OCI-LY3 (cell line): ENCODE measurements around the gene KBTBD3.
"Not testable (repeated sequence)": the region's sequence is repeated elsewhere in the genome, so short reads cannot be mapped to it uniquely, and the experiment has no call there.

Experiments
- H2AFZ ChIP-seq: fragments of 200-600, 300-600 bp; shearing (Covaris generic); 2 replicates; pipeline ENCODE4 v1.6.0; 2014; ENCODE audit warnings: antibody characterized with exemption, low read depth, low read length
- H3K27ac ChIP-seq: fragments of 200-600, 300-600 bp; sonication (generic); 2 replicates; pipeline ENCODE4 v1.5.1; 2014; ENCODE audit warnings: mild to moderate bottlenecking, low read length, moderate library complexity, mixed read lengths
- H3K27me3 ChIP-seq: fragments of 200-600, 300-600 bp; sonication (generic); 2 replicates; pipeline ENCODE4 v1.6.1; 2014; ENCODE audit warnings: low read depth, low read length, mixed read lengths
- H3K36me3 ChIP-seq: fragments of 200-600, 300-600 bp; sonication (generic); replicated peaks from 2 replicates; pipeline ENCODE3; 2014; ENCODE audit warnings: low read depth, low read length, mixed read lengths
- H3K4me1 ChIP-seq: fragments of 300-600, 200-600 bp; sonication (generic); 2 replicates; pipeline ENCODE4 v1.6.1; 2014; ENCODE audit warnings: low read length, mixed read lengths
- H3K4me2 ChIP-seq: fragments of 200-600, 300-600 bp; sonication (generic); 2 replicates; pipeline ENCODE4 v1.6.1; 2014; ENCODE audit warnings: low read length, mixed read lengths
- H3K4me3 ChIP-seq: fragments of 300-600, 200-600 bp; sonication (generic); 2 replicates; pipeline ENCODE4 v1.5.1; 2014; ENCODE audit warnings: antibody characterized with exemption, mild to moderate bottlenecking, low read length, moderate library complexity
- H3K79me2 ChIP-seq: fragments of 300-600, 200-600 bp; shearing (Covaris generic); 2 replicates; pipeline ENCODE4 v1.6.1; 2014; ENCODE audit warnings: mild to moderate bottlenecking, low read length, mixed read lengths
- H3K9ac ChIP-seq: fragments of 300-600, 200-600 bp; shearing (Covaris generic); 2 replicates; pipeline ENCODE4 v1.6.0; 2014; ENCODE audit warnings: mild to moderate bottlenecking, low read length, moderate library complexity
- H3K9me3 ChIP-seq: fragments of 200-600, 300-600 bp; shearing (Covaris generic); 2 replicates; pipeline ENCODE4 v1.6.1; 2014; ENCODE audit warnings: low read length, mixed read lengths; ENCODE audit not compliant: insufficient read depth
- H4K20me1 ChIP-seq: fragments of 200-600, 300-600 bp; sonication (generic); 2 replicates; pipeline ENCODE4 v1.6.1; 2016; ENCODE audit warnings: low read length, mixed read lengths; ENCODE audit not compliant: insufficient read depth
- CTCF ChIP-seq: fragments of 200-600, 300-600 bp; sonication (generic); IDR thresholded peaks from 2 replicates; pipeline ENCODE4 v1.5.1; 2014; ENCODE audit warnings: antibody characterized with exemption, low read length, low read depth
- EZH2phosphoT487 ChIP-seq: fragments of 200-600 bp; shearing (Covaris generic); IDR thresholded peaks from 2 replicates; pipeline ENCODE4 v1.6.1; 2018; ENCODE audit warnings: antibody characterized with exemption, mixed run types, low read depth

The KBTBD3 gene

GRCh38 chr11:106061249-106061784, 15.8 kb downstream of the KBTBD3 start:
- no peak overlapping the region for H3K4me2 ChIP-seq
- no peak overlapping the region for H3K4me3 ChIP-seq
- no peaks in the 10 kb centered on the region for H3K79me2 ChIP-seq
- H3K27ac ChIP-seq = no peak overlapping the region
- peaks cover 7% of the 10 kb centered on the region for H3K4me1 ChIP-seq
- H3K9ac ChIP-seq = no peak overlapping the region
- no peaks in the 10 kb centered on the region for H4K20me1 ChIP-seq
- H2AFZ ChIP-seq = no peak overlapping the region
- no peaks in the 10 kb centered on the region for H3K9me3 ChIP-seq
- no peaks in the 10 kb centered on the region for H3K36me3 ChIP-seq
- TF ChIP-seq EZH2phosphoT487 (no peak), CTCF (no peak)
- H3K27me3 ChIP-seq = no peaks in the 10 kb centered on the region

- no peaks in the 10 kb centered on the region for H3K36me3 ChIP-seq
- H3K27me3 ChIP-seq = no peaks in the 10 kb centered on the region
- H3K27ac ChIP-seq = no peak overlapping the region
- TF ChIP-seq EZH2phosphoT487 = no peak
- TF ChIP-seq CTCF = no peak
- H2AFZ ChIP-seq = no peak overlapping the region
- no peaks in the 10 kb centered on the region for H4K20me1 ChIP-seq
- no peaks in the 10 kb centered on the region for H3K79me2 ChIP-seq
- H3K4me1 ChIP-seq = peaks cover 7% of the 10 kb centered on the region
- no peak overlapping the region for H3K9ac ChIP-seq
- H3K4me2 ChIP-seq = no peak overlapping the region
- H3K9me3 ChIP-seq = no peaks in the 10 kb centered on the region
- H3K4me3 ChIP-seq = no peak overlapping the region
Measured at GRCh38 chr11:106059617-106060016, 17.5 kb downstream of the KBTBD3 start.

- H3K4me3 ChIP-seq, H3K36me3 ChIP-seq, H4K20me1 ChIP-seq, H3K9ac ChIP-seq, H3K4me2 ChIP-seq, H3K27ac ChIP-seq, H3K79me2 ChIP-seq, H3K27me3 ChIP-seq, H3K9me3 ChIP-seq, H2AFZ ChIP-seq, H3K4me1 ChIP-seq: not testable (repeated sequence)
Measured at GRCh38 chr11:106058377-106058776, 18.8 kb downstream of the KBTBD3 start.

GRCh38 chr11:106051103-106051502, 26.0 kb downstream of the KBTBD3 start:
- no peaks in the 10 kb centered on the region for H4K20me1 ChIP-seq
- H3K9ac ChIP-seq = no peak overlapping the region
- H3K36me3 ChIP-seq = no peaks in the 10 kb centered on the region
- H3K4me1 ChIP-seq = no peaks in the 10 kb centered on the region
- no peaks in the 10 kb centered on the region for H3K27me3 ChIP-seq
- H3K79me2 ChIP-seq = no peaks in the 10 kb centered on the region
- no peak overlapping the region for H2AFZ ChIP-seq
- H3K4me2 ChIP-seq = no peak overlapping the region
- H3K4me3 ChIP-seq = no peak overlapping the region
- no peak overlapping the region for H3K27ac ChIP-seq
- H3K9me3 ChIP-seq = no peaks in the 10 kb centered on the region
- TF ChIP-seq CTCF (no peak), EZH2phosphoT487 (no peak)
